ENCODE results near the gene CDC37.
"Not testable (repeated sequence)": the region's sequence is repeated elsewhere in the genome, so short reads cannot be mapped to it uniquely, and the experiment has no call there.

Gene CDC37

GRCh38 chr19:10393137-10393536 lies 10.2 kb downstream of the CDC37 start:
- DNase-seq = no peak

GRCh38 chr19:10392120-10392519 lies 11.2 kb downstream of the CDC37 start:
- DNase-seq = no peak

GRCh38 chr19:10390652-10391286 lies 12.6 kb downstream of the CDC37 start:
- DNase-seq = peak; percentile 71

GRCh38 chr19:10389863-10390262 lies 13.5 kb downstream of the CDC37 start:
- no peak for DNase-seq

GRCh38 chr19:10388957-10389356 lies 14.4 kb downstream of the CDC37 start:
- DNase-seq = peak; percentile 72

GRCh38 chr19:10384580-10384979 lies 18.8 kb downstream of the CDC37 start:
- DNase-seq = no peak

- DNase-seq = not testable (repeated sequence)
Observed at GRCh38 chr19:10383223-10383499, 20.2 kb downstream of the CDC37 start.

GRCh38 chr19:10380313-10381102 lies 22.8 kb downstream of the CDC37 start, which contains the start of gene TYK2:
Gene TYK2, minus strand, starts transcription at chr19:10380572. Its CDS starts 2,166 bp downstream, at chr19:10378406.
- DNase-seq = peak; percentile 98

GRCh38 chr19:10379880-10380312 lies 23.4 kb downstream of the CDC37 start:
- no peak for DNase-seq

- DNase-seq = no peak
Observed at GRCh38 chr19:10378124-10378523, 25.2 kb downstream of the CDC37 start.

- DNase-seq = not testable (repeated sequence)
Observed at GRCh38 chr19:10377140-10377640, 26.2 kb downstream of the CDC37 start.

GRCh38 chr19:10374931-10375330 lies 28.4 kb downstream of the CDC37 start:
- no peak for DNase-seq

- DNase-seq = no peak
Observed at GRCh38 chr19:10372690-10373089, 30.7 kb downstream of the CDC37 start.

- no peak for DNase-seq
Observed at GRCh38 chr19:10368101-10368803, 35.1 kb downstream of the CDC37 start.

- DNase-seq = not testable (repeated sequence)
Observed at GRCh38 chr19:10366950-10367512, 36.3 kb downstream of the CDC37 start.

GRCh38 chr19:10365518-10365917 lies 37.8 kb downstream of the CDC37 start:
- no peak for DNase-seq

- DNase-seq = no peak
Observed at GRCh38 chr19:10364644-10365043, 38.7 kb downstream of the CDC37 start.

- DNase-seq = no peak
Observed at GRCh38 chr19:10363789-10364281, 39.5 kb downstream of the CDC37 start.

- DNase-seq = no peak
Observed at GRCh38 chr19:10362259-10362658, 41.1 kb downstream of the CDC37 start.

GRCh38 chr19:10361569-10362011 lies 41.8 kb downstream of the CDC37 start:
- no peak for DNase-seq

GRCh38 chr19:10356431-10356830 lies 46.9 kb downstream of the CDC37 start:
- DNase-seq = no peak

GRCh38 chr19:10353793-10354391 lies 49.5 kb downstream of the CDC37 start:
- no peak for DNase-seq
